HG03575 (cell line): Measurements from ENCODE around the gene TTLL8.
"Not testable (repeated sequence)": the region's sequence is repeated elsewhere in the genome, so short reads cannot be mapped to it uniquely, and the experiment has no call there.

Experiments used
- ATAC-seq: cut with Tn5 transposase; IDR thresholded peaks from one replicate; pipeline ENCODE4 v1.9.1; 2021; ENCODE audit not compliant: unreplicated experiment, insufficient number of reproducible peaks, low FRiP score; ENCODE audit errors: extremely low read depth

The TTLL8 gene

DNA sequence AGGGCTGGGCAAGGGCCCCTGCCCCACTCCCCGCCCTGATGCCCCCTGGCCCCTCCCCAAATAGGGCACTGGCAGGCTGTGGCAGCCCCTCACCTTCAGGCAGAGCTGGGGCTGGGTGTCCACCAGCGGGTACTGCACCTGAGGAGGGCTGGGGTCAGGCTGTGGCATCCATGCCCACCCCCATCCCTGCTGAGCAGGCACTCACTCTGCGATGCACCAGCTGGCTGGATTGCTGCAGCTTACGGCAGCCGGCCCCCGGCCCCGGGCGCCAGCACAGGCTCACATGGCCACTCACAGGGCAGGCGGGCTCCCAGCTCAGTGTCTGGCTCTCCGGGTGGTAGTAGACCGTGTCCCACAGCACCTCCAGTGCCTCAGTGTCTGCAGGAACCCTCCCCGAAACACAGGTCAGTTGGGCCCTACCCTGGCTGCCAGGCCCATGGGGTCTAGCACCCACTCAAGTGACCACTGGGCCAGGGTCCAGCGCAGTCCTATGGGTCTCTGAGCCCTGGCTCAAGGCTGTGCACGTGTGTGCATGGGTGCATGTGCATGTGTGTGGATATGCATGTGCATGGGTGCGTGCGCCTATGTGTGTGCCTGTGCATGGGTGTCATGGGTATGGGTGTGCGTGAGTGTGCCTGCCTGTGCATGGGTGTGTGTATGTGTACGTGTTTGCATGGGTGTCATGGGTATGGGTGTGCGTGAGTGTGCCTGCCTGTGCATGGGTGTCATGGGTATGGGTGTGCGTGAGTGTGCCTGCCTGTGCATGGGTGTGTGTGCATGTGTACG is 60.0 kb downstream of the TTLL8 start:
- ATAC-seq, result no peak

DNA sequence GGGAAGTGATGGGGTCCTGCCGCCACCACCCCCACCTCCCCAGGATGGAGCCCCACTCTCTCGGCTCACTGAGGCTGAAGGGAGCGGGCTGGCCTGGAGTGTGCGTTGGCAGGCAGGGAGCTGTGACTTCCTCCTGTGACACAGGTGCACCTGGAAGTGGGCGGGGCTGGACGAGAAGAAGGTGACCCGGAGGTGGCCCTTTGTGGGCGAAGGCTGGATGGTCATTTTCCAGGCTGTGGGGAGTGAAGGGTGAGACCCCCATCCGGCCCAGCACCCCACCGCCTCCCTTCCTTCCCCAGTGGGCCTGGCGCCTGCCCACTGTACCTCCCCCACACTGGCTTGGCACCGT is 60.9 kb downstream of the TTLL8 start:
- no peak for ATAC-seq

GRCh38 chr22:49996518-49997250 is 61.4 kb downstream of the TTLL8 start:
- no peak for ATAC-seq

- no peak for ATAC-seq
Observed at GRCh38 chr22:49996119-49996517, 62.0 kb downstream of the TTLL8 start.

GRCh38 chr22:49995361-49996118 is 62.6 kb downstream of the TTLL8 start:
- no peak for ATAC-seq

DNA sequence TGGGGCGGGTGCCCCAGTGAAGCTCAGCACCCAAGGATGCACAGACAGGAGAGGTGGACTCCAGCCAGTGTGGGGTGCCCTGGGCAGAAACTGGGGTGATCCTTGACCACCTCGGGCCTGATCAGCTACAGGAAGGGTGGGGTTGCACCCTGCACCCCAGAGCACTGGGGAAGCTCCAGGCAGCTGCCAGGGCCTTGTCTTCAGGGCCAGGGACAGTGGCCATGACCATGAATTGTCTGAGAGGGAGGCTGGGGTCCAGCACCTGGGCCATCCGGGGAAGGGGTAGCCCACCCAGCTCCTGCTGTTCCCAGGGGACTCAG is 63.1 kb downstream of the TTLL8 start:
- no peak for ATAC-seq

DNA sequence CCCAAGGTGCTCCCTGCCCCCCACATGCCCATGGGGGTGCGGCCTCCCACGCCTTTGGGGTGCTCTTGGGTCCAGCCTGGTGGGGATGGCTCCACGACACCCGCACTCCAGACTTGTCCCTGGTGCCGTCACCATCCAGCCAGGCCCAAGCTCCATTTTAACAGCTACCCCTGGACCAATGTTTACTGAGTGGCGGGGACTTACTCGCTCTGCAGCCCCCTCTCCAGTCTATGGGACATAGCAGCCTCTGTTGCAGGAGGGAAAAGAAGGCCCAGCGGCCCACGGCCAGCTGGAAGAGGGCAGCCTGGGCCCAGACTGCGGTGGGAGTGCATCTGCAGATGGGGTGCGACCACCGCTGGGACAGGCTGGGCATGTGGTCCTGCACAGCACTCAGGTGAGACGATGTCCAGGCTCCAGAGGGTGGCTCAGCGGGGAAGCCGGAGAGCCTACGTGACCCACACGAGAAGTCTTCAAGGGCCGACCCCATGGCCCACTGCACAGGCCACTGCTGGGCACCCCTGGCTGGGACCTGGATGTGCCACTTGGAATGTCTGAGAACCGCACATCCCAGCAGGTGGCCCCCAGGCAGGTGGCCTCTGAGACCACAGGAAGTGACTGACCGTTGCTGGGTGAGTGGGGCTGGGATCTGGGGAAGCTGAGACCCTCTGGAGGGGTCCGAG is 63.6 kb downstream of the TTLL8 start:
- ATAC-seq, result no peak

GRCh38 chr22:49993649-49994360 is 64.3 kb downstream of the TTLL8 start:
- ATAC-seq, result no peak

DNA sequence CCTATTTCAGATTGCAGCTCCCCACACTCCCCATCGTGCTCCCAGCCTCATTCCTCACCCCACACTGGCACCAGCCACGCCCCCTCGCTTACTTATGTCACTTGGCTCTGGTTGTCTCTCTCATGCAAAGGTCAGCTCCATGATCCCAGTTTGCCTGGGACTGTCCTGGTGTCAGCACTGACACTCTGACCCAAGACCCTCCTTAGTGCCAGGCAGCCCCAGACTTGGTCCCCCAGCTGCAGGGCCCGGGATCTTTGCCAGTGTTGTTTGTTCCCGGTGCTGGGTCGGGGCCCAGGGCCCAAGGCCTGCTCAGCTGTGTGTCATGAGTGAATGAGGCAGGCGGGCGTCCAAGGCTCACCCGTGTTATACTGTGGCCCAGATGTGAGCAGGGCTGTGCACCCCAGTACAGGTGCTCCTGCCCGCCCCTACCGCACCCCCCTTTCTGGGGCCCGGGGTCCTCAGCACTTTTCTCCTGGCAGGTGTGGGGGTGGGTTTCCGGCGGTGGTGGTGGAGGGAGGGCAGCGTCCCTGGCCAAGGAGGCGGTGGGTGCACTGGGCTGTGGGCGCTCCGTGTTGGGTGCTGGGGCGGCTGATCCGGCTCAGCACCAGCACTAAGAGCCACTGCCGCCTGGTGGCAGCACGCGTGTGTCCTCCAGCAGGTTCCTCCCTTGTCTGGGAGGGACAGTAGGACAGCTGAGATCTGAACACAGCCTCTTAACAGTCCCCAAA is 65.0 kb downstream of the TTLL8 start:
- ATAC-seq, result no peak

DNA sequence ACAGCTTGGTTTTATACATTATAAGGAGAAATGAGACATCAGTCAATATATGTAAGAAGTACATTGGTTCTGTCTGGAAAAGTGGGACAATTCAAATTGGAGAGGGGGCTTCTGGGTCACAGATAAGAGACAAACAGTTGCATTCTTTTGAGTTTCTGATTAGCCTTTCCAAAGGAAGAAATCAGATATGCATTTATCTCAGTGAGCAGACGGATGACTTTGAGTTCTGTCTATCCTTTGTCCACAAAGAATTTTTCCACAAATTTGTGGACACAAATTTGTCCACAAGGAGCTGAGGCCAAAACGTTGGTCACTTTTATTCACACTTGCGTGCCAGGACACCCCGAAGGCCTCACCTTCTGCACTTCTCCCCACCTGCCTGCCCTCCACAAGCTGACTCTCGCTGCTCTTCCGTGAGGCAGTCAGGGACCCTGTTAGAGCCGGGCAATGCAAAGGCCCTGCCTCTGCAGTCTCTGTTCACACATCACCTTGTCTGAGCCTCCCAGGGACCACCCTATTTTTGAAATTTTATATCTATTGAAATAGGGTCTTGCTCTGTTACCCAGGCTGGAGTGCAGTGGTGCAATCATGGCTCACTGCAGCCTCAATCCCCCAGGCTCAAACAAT is 66.1 kb downstream of the TTLL8 start:
- ATAC-seq, result no peak

DNA sequence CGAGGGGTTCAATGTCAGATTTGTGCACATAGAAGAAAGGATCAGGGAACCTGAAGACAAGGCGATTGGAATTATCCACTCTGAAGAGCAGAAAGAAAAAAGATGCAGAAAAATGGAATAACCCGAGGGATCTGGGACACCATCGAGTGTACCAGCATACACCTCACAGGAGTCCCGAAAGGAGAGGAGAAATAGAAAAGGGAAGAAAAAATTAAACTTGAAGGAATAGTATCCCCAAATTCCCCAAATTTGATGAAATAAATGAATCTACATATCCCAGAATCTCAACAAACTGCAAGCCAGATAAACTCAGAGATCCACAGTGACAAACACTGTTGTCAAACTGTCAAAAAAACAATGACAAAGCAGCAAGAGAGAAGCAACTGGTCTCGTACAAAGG is 66.9 kb downstream of the TTLL8 start:
- ATAC-seq, result no peak

DNA sequence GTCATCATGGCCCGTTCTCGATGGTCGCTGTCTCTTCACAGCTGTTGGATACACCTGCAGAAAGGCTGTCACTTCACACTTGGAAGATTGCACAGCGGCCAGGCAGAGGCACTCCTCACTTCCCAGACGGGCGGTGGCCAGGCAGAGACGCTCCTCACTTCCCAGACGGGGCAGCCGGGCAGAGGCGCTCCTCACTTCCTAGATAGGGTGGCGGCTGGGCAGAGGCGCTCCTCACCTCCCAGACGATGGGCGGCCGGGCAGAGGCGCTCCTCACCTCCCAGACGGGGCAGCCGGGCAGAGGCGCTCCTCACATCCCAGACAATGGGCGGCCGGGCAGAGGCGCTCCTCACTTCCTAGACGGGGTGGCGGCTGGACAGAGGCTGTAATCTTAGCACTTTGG is 68.3 kb downstream of the TTLL8 start:
- not testable (repeated sequence) for ATAC-seq

DNA sequence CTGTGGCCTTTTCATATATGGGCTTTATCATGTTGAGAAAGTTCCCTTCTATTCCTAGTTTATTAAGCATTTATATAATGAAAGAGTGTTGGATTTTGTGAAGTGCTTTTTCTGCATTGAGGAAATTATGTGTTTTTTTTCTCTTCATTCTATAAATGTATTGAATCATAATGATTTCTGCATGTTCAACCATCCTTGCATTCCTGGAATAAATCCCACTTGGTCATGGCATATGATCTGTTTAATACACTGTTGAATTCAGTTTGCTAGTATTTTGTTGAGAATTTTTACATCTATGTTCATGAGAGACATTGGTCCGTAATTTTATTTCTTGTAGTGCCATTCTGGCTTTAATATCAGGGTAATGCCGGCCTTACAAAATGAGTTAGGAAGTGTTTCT is 71.8 kb downstream of the TTLL8 start:
- ATAC-seq, result no peak

GRCh38 chr22:49983148-49984042 is 74.7 kb downstream of the TTLL8 start:
- ATAC-seq, result no peak

GRCh38 chr22:49981799-49982198 is 76.3 kb downstream of the TTLL8 start:
- not testable (repeated sequence) for ATAC-seq

DNA sequence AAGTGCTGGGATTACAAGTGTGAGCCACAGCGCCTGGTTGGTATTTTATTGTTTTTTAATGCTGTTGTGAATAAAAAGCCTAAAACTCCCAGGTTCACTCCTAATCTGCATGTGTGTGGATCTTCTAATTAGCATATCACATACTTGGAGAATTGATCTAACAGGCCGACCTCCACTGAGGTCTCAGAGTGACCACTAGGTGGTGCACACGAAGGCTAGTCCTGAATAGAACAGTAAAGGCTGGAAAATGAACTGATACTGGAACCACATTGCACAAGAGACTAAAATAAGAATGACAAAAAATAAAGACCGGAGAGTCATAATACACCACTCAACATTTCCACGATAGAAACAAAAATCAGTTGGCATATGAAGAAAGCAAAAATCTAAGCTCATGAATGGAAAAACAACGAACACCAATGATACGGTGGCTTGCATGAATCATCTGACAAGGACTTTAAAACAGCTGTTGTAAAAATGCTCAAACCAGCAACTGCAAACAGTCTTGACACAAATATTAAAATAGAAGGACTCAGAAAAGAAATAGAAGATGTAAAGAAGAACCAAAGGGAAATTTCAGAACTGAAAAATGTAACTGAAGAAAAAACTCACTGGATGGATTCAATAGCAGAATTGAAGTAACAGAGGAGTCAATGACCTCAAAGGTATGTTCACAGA is 78.4 kb downstream of the TTLL8 start:
- no peak for ATAC-seq
